ENCODE data around the gene SPATS2. TPM values are rescaled to one million over a fixed set of nuclear protein-coding genes. Genes with fewer than 3 reads are reported as not detected.

SPATS2 gene
- total and polyA plus RNA-seq, 7 experiments from 2014 or later, result 3.0 to 9.8 (median 7.8) TPM

GRCh38 chr12:49496417-49497360, 129.4 kb downstream of the SPATS2 start:
- H3K4me1 ChIP-seq (ENCODE audit: control insufficient read depth in 2 of 2, insufficient read depth in 2 of 2, low read length in 2 of 2), result no peaks in the 10 kb centered on the region
- intact Hi-C loops (cut with micrococcal nuclease), result no loop called here
- Mint-ChIP-seq H3K27me3 (no peaks in the 10 kb centered on the region), H3K36me3 (peaks cover 0 to 32% (median 9%) of the 10 kb centered on the region in 5 donors), H3K4me3 (no peak overlapping the region), H3K4me1 (peaks cover 0 to 8% (median 1%) of the 10 kb centered on the region in 7 donors), H3K27ac (peak overlapping the region in 1 of 9 donors; percentile 9), H3K9me3 (no peaks in the 10 kb centered on the region)
- H3K36me3 ChIP-seq (ENCODE audit: control insufficient read depth in 2 of 3, insufficient read depth in 3 of 3, low read length in 3 of 3), result no peaks in the 10 kb centered on the region
- DNase-seq, result no peak
- ChIA-PET POLR2A (interaction anchor here (1.0 kb wide), 1 partner anchor 130 kb away, joined by 3 read pairs; no protein-coding TSS in a partner anchor), CTCF (interaction anchor here (0.7 kb wide), 1 partner anchor 1344 kb away, joined by 3 read pairs; no protein-coding TSS in a partner anchor)
- H3K9me3 ChIP-seq (ENCODE audit: control insufficient read depth in 2 of 3, low read length in 3 of 3), result no peaks in the 10 kb centered on the region
- no peak overlapping the region for H3K27ac ChIP-seq (ENCODE audit: low read depth, low read length)
- H3K4me3 ChIP-seq (ENCODE audit: low read length), result no peak overlapping the region
- ATAC-seq, result no peak
- H3K27me3 ChIP-seq (ENCODE audit: control insufficient read depth in 2 of 2, insufficient read depth in 2 of 2, low read length in 2 of 2), result no peaks in the 10 kb centered on the region

GRCh38 chr12:49501895-49502294, 134.6 kb downstream of the SPATS2 start:
- H3K9me3 Mint-ChIP-seq, result no peaks in the 10 kb centered on the region
- H3K36me3 Mint-ChIP-seq, result peaks cover 4 to 27% (median 7%) of the 10 kb centered on the region in 5 donors
- no peaks in the 10 kb centered on the region for H3K27me3 ChIP-seq (ENCODE audit: control insufficient read depth in 2 of 2, insufficient read depth in 2 of 2, low read length in 2 of 2)
- no peaks in the 10 kb centered on the region for H3K36me3 ChIP-seq (ENCODE audit: control insufficient read depth in 2 of 3, insufficient read depth in 3 of 3, low read length in 3 of 3)
- peak overlapping the region in 6 of 10 donors; percentile 37 to 54 (median 42) for H3K4me3 Mint-ChIP-seq
- no peak overlapping the region for H3K27ac ChIP-seq (ENCODE audit: low read depth, low read length)
- ATAC-seq (no peak), DNase-seq (peak in 3 of 9 donors; percentile 10 to 15 (median 12))
- peaks cover 0 to 8% of the 10 kb centered on the region in 2 donors for H3K4me1 ChIP-seq (ENCODE audit: control insufficient read depth in 2 of 2, insufficient read depth in 2 of 2, low read length in 2 of 2)
- POLR2A ChIA-PET, result no interaction called here
- H3K27me3 Mint-ChIP-seq, result no peaks in the 10 kb centered on the region
- no peaks in the 10 kb centered on the region for H3K9me3 ChIP-seq (ENCODE audit: control insufficient read depth in 2 of 3, low read length in 3 of 3)
- no peak overlapping the region for H3K4me3 ChIP-seq (ENCODE audit: low read length)
- H3K4me1 Mint-ChIP-seq, result peaks cover 1 to 21% (median 13%) of the 10 kb centered on the region in 7 donors
- intact Hi-C loops (cut with micrococcal nuclease), result no loop called here
- CTCF ChIA-PET, result interaction anchor here (1.1 to 1.5 kb wide), 3 partner anchors 143 to 155 kb away, joined by 3 to 5 read pairs (median 3); partner anchors contain the start of gene DNAJC22
- peak overlapping the region in 8 of 9 donors; percentile 32 to 81 (median 76) for H3K27ac Mint-ChIP-seq

- no peak overlapping the region for H3K27ac ChIP-seq (ENCODE audit: low read depth, low read length)
- ChIA-PET CTCF (no interaction called here), POLR2A (no interaction called here)
- intact Hi-C loops (cut with micrococcal nuclease), result no loop called here
- ATAC-seq (no peak), DNase-seq (no peak)
- H3K9me3 Mint-ChIP-seq, result no peaks in the 10 kb centered on the region
- H3K36me3 Mint-ChIP-seq, result peaks cover 4 to 21% (median 7%) of the 10 kb centered on the region in 5 donors
- peak overlapping the region in 4 of 10 donors; percentile 4 to 55 (median 10) for H3K4me3 Mint-ChIP-seq
- H3K4me1 Mint-ChIP-seq, result peaks cover 1 to 21% (median 13%) of the 10 kb centered on the region in 7 donors
- no peak overlapping the region for H3K4me3 ChIP-seq (ENCODE audit: low read length)
- H3K27me3 ChIP-seq (ENCODE audit: control insufficient read depth in 2 of 2, insufficient read depth in 2 of 2, low read length in 2 of 2), result no peaks in the 10 kb centered on the region
- H3K9me3 ChIP-seq (ENCODE audit: control insufficient read depth in 2 of 3, low read length in 3 of 3), result no peaks in the 10 kb centered on the region
- no peaks in the 10 kb centered on the region for H3K36me3 ChIP-seq (ENCODE audit: control insufficient read depth in 2 of 3, insufficient read depth in 3 of 3, low read length in 3 of 3)
- peak overlapping the region in 6 of 9 donors; percentile 33 to 78 (median 44) for H3K27ac Mint-ChIP-seq
- H3K4me1 ChIP-seq (ENCODE audit: control insufficient read depth in 2 of 2, insufficient read depth in 2 of 2, low read length in 2 of 2), result peaks cover 0 to 8% of the 10 kb centered on the region in 2 donors
- H3K27me3 Mint-ChIP-seq, result no peaks in the 10 kb centered on the region
Measured at GRCh38 chr12:49502590-49502989, 135.3 kb downstream of the SPATS2 start.

- Histone ChIP-seq H3K36me3 (ENCODE audit: control insufficient read depth in 2 of 3, insufficient read depth in 3 of 3, low read length in 3 of 3) (no peaks in the 10 kb centered on the region), H3K27me3 (ENCODE audit: control insufficient read depth in 2 of 2, insufficient read depth in 2 of 2, low read length in 2 of 2) (no peaks in the 10 kb centered on the region), H3K4me1 (ENCODE audit: control insufficient read depth in 2 of 2, insufficient read depth in 2 of 2, low read length in 2 of 2) (peaks cover 0 to 8% of the 10 kb centered on the region in 2 donors), H3K4me3 (ENCODE audit: low read length) (no peak overlapping the region), H3K27ac (ENCODE audit: low read depth, low read length) (no peak overlapping the region), H3K9me3 (ENCODE audit: control insufficient read depth in 2 of 3, low read length in 3 of 3) (no peaks in the 10 kb centered on the region)
- H3K4me1 Mint-ChIP-seq, result peaks cover 1 to 21% (median 13%) of the 10 kb centered on the region in 7 donors
- no peak overlapping the region for H3K4me3 Mint-ChIP-seq
- POLR2A ChIA-PET, result no interaction called here
- H3K27ac Mint-ChIP-seq, result no peak overlapping the region
- DNase-seq, result no peak
- intact Hi-C loops (cut with micrococcal nuclease), result no loop called here
- H3K27me3 Mint-ChIP-seq, result no peaks in the 10 kb centered on the region
- H3K9me3 Mint-ChIP-seq, result no peaks in the 10 kb centered on the region
- H3K36me3 Mint-ChIP-seq, result peaks cover 3 to 19% (median 7%) of the 10 kb centered on the region in 5 donors
- no peak for ATAC-seq
- CTCF ChIA-PET, result interaction anchor here (0.5 to 15.6 kb wide), 4 partner anchors 9 to 144 kb away, joined by 3 to 270 read pairs (median 6); no protein-coding TSS in a partner anchor
Measured at GRCh38 chr12:49503674-49504180, 136.5 kb downstream of the SPATS2 start.

GRCh38 chr12:49505672-49506071, 138.4 kb downstream of the SPATS2 start:
- Histone ChIP-seq H3K27me3 (ENCODE audit: control insufficient read depth in 2 of 2, insufficient read depth in 2 of 2, low read length in 2 of 2) (no peaks in the 10 kb centered on the region), H3K9me3 (ENCODE audit: control insufficient read depth in 2 of 3, low read length in 3 of 3) (no peaks in the 10 kb centered on the region), H3K36me3 (ENCODE audit: control insufficient read depth in 2 of 3, insufficient read depth in 3 of 3, low read length in 3 of 3) (no peaks in the 10 kb centered on the region), H3K4me3 (ENCODE audit: low read length) (no peak overlapping the region), H3K4me1 (ENCODE audit: control insufficient read depth in 2 of 2, insufficient read depth in 2 of 2, low read length in 2 of 2) (peaks cover 0 to 8% of the 10 kb centered on the region in 2 donors), H3K27ac (ENCODE audit: low read depth, low read length) (no peak overlapping the region)
- CTCF ChIA-PET, result interaction anchor here (0.8 to 15.6 kb wide), 2 partner anchors 11 to 146 kb away, joined by 3 to 270 read pairs; no protein-coding TSS in a partner anchor
- peaks cover 1 to 21% (median 13%) of the 10 kb centered on the region in 7 donors for H3K4me1 Mint-ChIP-seq
- H3K4me3 Mint-ChIP-seq, result no peak overlapping the region
- no peaks in the 10 kb centered on the region for H3K9me3 Mint-ChIP-seq
- POLR2A ChIA-PET, result no interaction called here
- H3K27ac Mint-ChIP-seq, result no peak overlapping the region
- H3K36me3 Mint-ChIP-seq, result peaks cover 3 to 12% (median 5%) of the 10 kb centered on the region in 5 donors
- no peaks in the 10 kb centered on the region for H3K27me3 Mint-ChIP-seq
- intact Hi-C loops (cut with micrococcal nuclease), result no loop called here
- DNase-seq (no peak), ATAC-seq (no peak)

- intact Hi-C loops (cut with micrococcal nuclease), result no loop called here
- H3K9me3 Mint-ChIP-seq, result no peaks in the 10 kb centered on the region
- POLR2A ChIA-PET, result no interaction called here
- Histone ChIP-seq H3K9me3 (ENCODE audit: control insufficient read depth in 2 of 3, low read length in 3 of 3) (no peaks in the 10 kb centered on the region), H3K4me1 (ENCODE audit: control insufficient read depth in 2 of 2, insufficient read depth in 2 of 2, low read length in 2 of 2) (peaks cover 0 to 6% of the 10 kb centered on the region in 2 donors), H3K27me3 (ENCODE audit: control insufficient read depth in 2 of 2, insufficient read depth in 2 of 2, low read length in 2 of 2) (no peaks in the 10 kb centered on the region), H3K4me3 (ENCODE audit: low read length) (no peak overlapping the region), H3K27ac (ENCODE audit: low read depth, low read length) (no peak overlapping the region), H3K36me3 (ENCODE audit: control insufficient read depth in 2 of 3, insufficient read depth in 3 of 3, low read length in 3 of 3) (no peaks in the 10 kb centered on the region)
- H3K4me3 Mint-ChIP-seq, result no peak overlapping the region
- ATAC-seq (no peak), DNase-seq (no peak)
- peaks cover 0 to 12% (median 4%) of the 10 kb centered on the region in 5 donors for H3K36me3 Mint-ChIP-seq
- H3K4me1 Mint-ChIP-seq, result peaks cover 0 to 15% (median 8%) of the 10 kb centered on the region in 7 donors
- H3K27me3 Mint-ChIP-seq, result no peaks in the 10 kb centered on the region
- no peak overlapping the region for H3K27ac Mint-ChIP-seq
- CTCF ChIA-PET, result interaction anchor here (1.1 to 15.6 kb wide), 3 partner anchors 73 to 156 kb away, joined by 3 to 270 read pairs (median 3); no protein-coding TSS in a partner anchor
Measured at GRCh38 chr12:49507139-49507538, 139.9 kb downstream of the SPATS2 start.
